GM18502 (cell line): Measurements from ENCODE around the gene PTGDR2.

Source experiments
- ATAC-seq: cut with Tn5 transposase; IDR thresholded peaks from one replicate; pipeline ENCODE4 v1.9.1; 2021; ENCODE audit warnings: mild to moderate bottlenecking; ENCODE audit not compliant: unreplicated experiment, poor library complexity

The PTGDR2 gene

GRCh38 chr11:60874421-60875365 lies 18.9 kb upstream of the PTGDR2 start:
- no peak for ATAC-seq

- no peak for ATAC-seq
Observed at GRCh38 chr11:60873533-60873932, 17.8 kb upstream of the PTGDR2 start.

GRCh38 chr11:60872961-60873524 lies 17.3 kb upstream of the PTGDR2 start:
- ATAC-seq = no peak

- no peak for ATAC-seq
Observed at GRCh38 chr11:60872124-60872960, 16.6 kb upstream of the PTGDR2 start.

GRCh38 chr11:60871378-60872061 lies 15.8 kb upstream of the PTGDR2 start:
- ATAC-seq = no peak

- ATAC-seq = no peak
Observed at GRCh38 chr11:60870733-60871377, 15.1 kb upstream of the PTGDR2 start.

- ATAC-seq = no peak
Observed at GRCh38 chr11:60870276-60870675, 14.5 kb upstream of the PTGDR2 start.

GRCh38 chr11:60869451-60869825 lies 13.7 kb upstream of the PTGDR2 start:
- ATAC-seq = no peak

- no peak for ATAC-seq
Observed at GRCh38 chr11:60868682-60869450, 13.1 kb upstream of the PTGDR2 start.

GRCh38 chr11:60867871-60868681 lies 12.3 kb upstream of the PTGDR2 start:
- no peak for ATAC-seq

- no peak for ATAC-seq
Observed at GRCh38 chr11:60866911-60867870, 11.4 kb upstream of the PTGDR2 start, which contains the start of gene ZP1. Gene ZP1 (plus strand): TSS chr11:60867542. CDS start chr11:60867562, 20 bp downstream.

- no peak for ATAC-seq
Observed at GRCh38 chr11:60864856-60865513, 9.2 kb upstream of the PTGDR2 start.

GRCh38 chr11:60863550-60864521 lies 8.1 kb upstream of the PTGDR2 start:
- ATAC-seq = no peak

GRCh38 chr11:60862171-60862570 lies 6.4 kb upstream of the PTGDR2 start:
- ATAC-seq = no peak

GRCh38 chr11:60860943-60861342 lies 5.2 kb upstream of the PTGDR2 start:
- ATAC-seq = no peak
